GM10847 (cell line): Measurements from ENCODE around the gene PAQR8.

Experiments
- POLR2A ChIP-seq: IDR thresholded peaks from 2 replicates; pipeline ENCODE4 v1.6.1; 2011; ENCODE audit not compliant: insufficient read length; ENCODE audit errors: extremely low read depth

The PAQR8 gene

DNA sequence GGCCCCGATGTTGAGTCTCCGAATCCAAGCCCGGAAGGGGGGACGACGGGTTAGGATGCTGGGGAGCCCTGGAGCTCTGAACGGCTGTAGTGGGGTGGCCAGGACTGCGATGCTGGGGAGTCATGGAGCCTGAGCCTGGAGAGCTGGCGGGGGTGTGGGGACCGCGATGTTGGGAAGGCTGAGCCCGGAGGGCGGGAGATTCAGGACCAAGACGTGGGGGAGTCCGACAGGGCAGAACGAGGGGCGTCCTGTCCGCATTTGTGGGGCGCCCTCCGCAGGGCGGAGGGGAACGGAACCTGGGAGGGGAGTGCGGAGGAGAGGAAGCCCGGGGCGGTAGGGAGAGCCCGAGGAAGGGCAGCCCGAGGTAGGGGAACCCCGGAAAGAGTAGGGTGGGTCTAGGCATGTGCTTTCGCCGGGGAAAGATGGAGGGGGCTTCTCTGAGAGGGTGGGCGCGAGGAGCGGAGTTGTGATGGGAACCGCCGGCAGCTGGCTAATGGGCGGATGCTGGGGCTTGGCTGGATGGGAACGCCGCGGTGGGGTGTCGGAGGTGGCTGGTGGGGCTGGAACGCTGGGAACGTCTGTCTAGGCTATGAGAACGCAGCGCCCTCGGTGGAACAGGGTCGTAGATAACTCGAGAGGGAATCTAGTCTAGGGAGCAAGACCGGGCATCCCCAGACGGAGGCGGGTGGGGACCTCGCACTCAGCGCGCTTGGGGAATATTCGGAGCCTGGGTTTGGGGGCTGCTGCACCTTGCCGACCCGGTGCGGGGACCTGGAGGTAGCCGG, 684 bp downstream of the PAQR8 start:
- no peak for TF ChIP-seq POLR2A

DNA sequence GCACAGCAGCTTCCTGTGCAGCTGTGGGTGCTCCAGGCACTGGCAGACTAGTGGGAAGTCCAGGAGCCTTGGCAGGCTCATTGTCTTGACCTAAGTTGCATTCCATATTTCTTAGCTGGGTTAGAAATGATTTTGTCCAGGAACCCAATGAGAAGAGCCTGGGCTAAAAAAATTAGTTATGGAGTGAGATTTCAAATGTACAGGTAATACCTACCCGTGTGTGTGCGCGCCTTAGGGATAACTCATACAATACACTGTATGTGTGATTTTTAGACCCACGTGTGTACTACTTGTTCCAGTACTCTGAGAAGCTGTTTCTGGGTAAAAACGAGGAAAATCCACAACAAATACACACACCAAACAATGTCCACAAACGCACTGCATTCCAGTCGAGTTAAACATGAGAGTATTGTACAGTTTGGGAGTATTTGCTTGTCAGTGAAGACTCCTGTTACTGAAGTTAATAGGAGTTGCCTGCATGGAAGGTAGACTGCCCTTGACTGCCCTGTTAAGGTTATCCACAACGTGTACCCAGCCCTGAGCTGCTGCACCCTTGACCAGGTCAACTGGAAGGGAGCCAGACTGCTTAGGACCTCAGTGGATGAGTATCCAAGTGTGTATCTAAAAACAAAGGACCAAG, 1.4 kb downstream of the PAQR8 start:
- no peak for TF ChIP-seq POLR2A

DNA sequence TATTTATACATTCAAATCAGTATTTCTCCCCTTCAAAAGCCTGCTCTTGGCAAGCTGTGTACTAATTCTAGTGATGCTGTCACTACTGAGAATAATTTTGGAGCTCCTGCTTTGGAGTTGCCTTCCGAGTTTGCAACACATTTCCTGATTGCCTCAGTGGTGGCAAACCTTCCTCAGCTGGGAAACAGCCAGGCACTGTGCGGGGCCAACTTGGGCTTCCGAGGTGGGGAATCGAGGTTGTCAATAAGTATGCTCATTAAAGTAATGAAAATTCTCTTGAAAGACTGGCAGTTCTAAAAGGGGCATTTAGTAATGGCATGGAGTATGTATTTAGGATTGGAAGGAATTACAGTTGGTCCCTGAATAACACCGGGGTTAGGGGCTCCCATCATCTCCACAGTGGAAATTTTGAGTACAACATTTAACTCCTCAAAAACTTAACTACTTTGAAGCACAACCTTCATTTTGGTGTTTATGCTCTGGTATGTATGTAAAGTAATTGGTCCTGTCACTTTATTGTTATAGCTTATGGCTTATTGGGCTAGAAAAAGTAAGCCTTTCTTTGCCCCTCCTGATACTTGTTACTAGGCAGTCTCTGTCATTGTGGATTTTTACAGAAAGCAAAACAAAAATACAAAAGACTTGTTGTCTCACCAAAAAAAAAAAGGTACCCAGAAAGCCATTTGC, 2.7 kb downstream of the PAQR8 start:
- no peak for TF ChIP-seq POLR2A

DNA sequence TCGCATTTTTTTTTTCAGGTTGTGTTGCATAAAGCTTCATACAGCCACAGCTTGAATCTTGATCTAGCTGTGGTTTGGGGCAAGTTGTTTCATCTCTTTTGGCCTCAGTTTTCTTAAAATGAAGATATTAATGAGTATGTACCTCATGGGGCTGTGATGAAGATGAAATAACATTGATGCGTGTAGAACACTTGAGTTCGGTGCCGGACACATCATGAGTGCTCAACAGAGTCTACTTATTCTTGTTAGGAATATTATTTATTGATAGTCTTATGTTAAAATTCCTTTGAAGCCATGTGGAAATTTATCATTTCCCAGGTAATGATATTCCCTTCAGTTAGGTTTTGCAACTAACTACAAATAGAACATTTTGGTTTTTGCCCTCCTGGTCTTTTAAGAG, 3.4 kb downstream of the PAQR8 start:
- TF ChIP-seq POLR2A = no peak

DNA sequence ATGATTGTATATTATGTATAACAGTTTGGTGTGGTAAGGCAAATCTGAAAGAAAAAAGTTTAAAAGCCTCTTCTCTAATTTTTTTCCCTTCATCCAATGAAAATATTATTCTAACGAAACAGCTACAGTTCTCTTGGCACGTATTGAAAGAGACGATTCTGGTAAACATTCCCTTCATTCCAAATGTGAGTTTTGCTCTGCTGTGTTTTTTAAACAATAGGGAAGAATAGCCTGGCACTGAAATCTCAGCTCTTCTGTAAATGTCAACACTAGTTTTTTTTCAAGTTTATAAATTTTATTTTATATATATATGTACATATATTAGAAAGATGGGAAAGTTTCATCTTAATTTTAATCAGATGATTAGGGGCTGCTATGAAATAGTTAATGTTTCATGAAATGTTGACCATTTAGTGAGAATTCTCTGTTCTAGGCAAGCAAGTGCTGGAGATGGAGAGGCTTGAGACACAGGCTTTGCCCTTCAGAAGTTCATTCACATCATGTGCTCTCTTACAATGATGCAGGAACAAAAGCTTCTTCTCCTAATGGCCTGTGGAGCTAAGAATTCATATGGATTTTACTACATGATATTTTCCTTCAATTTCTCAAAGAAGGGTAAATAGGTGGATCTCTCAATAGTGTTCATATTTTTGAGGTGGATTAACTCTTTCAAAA, 4.1 kb downstream of the PAQR8 start:
- no peak for TF ChIP-seq POLR2A

DNA sequence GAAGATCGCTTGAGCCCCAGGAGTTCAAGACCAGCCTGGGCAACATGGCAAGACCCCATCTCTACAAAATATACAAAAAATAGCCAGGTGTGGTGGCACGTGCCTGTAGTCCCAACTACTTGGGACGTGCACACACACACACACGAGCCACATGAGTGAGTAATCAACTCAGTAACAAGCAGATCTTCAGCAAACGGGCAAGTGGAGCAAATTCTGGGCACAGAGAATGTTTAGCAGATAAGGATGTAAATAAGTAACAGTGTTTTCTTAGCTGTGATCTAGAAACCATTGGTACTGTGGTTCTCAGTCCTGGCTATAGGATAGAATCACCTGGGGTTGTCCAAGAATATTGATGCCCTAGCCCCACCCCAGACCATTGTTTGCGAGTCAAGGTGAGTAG, 6.1 kb downstream of the PAQR8 start:
- no peak for TF ChIP-seq POLR2A

DNA sequence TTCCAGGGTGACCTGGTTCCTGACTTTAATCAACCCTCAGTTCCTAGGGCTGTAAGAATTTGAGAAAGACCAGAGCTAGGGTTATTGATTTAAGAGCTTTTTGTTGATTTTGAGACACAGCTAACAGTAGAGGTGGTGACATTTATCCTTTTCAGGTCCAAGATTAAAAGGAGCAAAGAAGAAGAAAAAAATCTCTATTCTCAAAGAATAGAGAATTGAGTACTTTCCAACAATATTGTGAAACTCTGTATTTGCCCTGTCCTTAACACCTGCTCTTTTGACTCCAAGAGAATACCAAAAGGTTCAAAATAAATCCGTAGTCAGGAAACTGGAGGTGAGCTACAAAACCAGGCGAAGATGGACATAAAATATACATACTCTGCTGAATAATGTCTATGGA, 7.3 kb downstream of the PAQR8 start:
- TF ChIP-seq POLR2A = no peak

- TF ChIP-seq POLR2A = no peak
These were observed 9.8 kb downstream of the PAQR8 start for GRCh38 chr6:52371656-52372191.

DNA sequence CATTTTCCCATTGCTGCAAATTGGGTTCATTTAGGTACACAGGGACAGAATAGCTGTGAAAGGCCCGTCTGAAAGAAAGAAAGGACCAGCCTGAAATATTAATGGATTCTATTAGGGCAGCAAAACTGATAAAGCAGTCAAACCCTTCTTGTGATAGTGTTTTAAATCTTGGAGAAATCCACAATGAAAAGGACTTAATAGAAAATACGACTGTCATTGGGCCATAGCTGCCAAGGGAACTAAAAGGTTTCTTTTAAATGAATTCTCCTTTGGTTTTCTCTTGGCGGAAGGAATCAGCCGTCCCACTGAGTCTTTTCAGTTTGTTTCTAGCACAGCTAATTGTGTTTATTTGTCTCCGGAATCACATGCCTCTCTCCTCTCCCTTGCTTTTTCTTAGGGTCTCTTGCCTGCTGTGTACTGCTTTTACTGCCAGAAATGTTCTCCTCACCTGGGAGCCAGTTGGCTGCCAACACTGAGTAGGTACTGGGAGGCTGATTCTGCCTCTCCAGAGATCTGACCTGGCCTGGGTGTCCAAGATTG, 11.3 kb downstream of the PAQR8 start:
- no peak for TF ChIP-seq POLR2A

DNA sequence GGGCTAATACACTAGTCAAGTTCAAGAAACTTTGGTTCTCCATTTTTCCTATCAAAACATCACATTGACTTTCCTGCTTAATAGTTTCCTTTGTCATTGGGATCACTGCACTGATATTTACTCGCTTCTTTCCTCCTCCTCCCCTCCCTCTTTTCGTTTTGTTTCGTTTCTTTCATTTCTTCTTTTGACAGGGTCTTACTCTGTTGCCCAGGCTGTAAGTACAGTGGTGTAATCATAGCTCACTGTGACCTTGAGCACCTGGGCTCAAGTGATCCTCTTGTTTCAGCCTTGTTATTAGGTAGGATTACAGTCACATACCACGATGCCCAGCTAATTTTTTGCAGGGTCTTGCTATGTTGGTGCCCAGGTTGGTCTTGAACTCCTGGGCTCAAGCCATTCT, 12.3 kb downstream of the PAQR8 start:
- TF ChIP-seq POLR2A = no peak

DNA sequence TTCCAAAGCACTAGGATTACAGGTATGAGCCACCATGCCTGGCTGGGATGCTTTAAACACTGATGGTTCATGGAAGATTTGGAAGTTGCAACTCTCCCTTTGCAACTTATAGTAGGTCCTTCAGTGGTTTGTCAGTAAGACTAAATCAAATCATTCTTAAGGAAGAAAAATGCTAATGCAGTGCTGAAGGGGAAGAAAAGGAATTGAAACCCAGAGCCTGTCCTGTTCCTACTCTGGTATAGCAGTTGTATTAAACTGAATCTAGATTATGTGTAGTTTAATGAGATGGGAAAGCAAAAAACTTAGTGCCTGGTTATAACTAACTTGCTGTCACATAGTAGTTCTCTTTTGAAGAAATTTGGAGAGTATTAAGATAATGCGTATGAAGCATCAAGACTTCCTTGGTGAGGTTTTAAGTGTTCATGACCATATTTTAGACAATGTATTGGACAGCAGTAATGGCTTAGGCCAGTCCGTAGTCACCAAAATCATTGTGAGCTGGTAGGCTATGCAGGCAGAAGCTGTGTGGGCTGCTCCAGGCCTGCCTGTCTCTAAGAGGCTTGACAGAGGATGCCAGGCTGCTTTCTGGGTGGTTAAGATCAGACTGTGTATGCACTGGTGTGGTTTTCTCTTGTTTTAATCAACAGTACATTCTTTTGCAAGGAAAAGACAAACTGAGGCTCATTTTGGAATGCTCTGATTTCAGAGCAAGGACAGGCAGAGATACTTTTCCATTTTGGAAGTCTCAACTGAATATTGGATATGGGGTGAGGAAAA, 14.0 kb downstream of the PAQR8 start:
- no peak for TF ChIP-seq POLR2A

GRCh38 chr6:52376763-52377162, 14.8 kb downstream of the PAQR8 start:
- TF ChIP-seq POLR2A = no peak

DNA sequence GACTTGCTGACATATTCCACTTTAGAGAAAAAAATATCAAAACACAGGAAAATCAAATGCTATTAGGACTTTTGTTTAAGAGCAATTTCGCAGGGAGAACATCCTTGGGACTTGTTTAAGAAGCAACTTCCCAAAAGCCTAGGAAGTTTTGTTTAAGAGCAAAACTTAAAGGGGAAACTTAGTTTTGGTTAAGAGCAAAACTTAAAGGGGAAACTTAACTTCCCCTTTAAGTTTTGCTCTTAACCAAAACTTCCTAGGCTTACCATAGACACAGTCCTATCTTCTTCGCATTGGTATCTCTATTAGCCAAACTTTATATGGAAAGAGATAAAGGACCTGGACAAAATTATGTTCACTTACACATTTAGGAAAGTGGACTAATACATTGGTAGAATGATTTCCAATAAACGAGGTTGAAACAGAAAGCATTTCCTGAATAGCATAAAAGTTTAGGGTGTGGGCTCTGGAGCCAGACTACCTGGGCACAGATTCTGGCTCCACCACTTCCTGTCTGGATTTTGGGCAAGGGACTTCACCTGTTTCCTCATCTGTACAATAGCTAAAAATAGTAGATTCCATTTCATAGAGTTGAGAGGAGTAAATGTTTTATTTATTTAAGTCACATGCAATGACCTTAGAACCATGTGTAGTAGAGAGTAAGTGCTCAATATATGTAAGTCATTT, 15.7 kb downstream of the PAQR8 start:
- TF ChIP-seq POLR2A = no peak

DNA sequence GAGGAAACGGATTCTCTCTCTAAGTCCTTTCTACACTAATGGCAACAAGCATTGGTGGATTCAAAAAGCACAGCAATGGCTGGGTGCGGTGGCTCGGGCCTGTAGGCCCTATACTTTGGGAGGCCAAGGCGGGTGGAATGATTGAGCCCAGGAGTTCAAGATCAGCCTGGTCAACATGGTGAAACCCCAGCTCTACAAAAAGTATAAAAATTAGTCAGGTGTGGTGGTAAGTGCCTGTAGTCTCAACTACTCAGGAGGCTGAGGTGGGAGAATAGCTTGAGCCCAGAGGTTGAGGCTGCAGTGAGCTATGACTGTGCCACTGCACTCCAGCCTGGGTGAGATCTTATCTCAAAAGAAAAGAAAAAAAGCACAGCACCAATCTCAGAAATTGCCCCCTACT, 19.3 kb downstream of the PAQR8 start:
- TF ChIP-seq POLR2A = no peak
